Camera-type eye (tissue), 1 donor: Measurements from ENCODE around the gene CFAP43. TPM values are rescaled to one million over a fixed set of nuclear protein-coding genes. Genes with fewer than 3 reads are reported as not detected.

Experiments
- total RNA-seq: library from RNA; depleted of rRNA; stranded (reverse); fragments of >200 nt; gene quantifications from one replicate; pipeline ENCODE4 v1.2.3, GENCODE V29; 2014

The CFAP43 gene, protein sequence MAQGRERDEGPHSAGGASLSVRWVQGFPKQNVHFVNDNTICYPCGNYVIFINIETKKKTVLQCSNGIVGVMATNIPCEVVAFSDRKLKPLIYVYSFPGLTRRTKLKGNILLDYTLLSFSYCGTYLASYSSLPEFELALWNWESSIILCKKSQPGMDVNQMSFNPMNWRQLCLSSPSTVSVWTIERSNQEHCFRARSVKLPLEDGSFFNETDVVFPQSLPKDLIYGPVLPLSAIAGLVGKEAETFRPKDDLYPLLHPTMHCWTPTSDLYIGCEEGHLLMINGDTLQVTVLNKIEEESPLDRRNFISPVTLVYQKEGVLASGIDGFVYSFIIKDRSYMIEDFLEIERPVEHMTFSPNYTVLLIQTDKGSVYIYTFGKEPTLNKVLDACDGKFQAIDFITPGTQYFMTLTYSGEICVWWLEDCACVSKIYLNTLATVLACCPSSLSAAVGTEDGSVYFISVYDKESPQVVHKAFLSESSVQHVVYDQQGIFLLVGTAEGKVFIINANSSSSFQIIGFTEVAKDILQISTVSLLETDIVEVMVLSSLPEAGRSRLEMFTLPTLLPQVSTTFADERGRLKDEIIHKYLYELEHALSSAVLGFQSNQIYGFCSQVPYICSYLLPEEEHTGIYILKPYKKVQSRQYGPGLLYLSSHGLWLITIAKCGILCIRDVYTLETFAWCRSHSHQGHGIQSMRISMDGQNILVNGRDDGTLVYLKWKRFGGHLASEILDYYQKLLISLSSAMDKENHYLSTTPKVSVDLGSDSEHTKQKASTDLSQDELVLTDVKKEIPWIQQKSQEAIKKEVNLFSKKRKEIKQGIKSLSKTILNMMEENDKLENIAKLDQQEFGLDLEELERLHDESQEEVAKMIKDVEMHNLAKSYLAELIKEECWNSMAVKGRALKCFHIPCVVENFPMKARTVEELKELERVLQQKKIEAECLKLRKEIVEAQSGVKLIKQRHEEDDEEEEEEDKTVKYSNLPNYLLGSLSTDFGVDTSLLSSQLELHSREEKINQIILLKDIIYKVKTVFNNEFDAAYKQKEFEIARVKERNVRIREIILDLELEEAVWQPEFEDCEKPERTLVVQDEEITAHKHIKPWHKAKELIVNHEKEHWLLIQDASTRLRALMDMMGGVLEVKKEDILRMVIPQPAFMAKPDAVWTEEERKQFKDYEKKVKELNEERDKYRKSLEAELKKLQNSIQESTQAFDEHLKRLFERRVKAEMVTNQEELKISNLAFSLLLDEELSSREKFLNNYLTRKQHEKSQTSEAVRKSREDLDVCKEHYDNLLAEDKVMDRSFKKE (N-terminal part only)
- 6.3 TPM for total RNA-seq

DNA sequence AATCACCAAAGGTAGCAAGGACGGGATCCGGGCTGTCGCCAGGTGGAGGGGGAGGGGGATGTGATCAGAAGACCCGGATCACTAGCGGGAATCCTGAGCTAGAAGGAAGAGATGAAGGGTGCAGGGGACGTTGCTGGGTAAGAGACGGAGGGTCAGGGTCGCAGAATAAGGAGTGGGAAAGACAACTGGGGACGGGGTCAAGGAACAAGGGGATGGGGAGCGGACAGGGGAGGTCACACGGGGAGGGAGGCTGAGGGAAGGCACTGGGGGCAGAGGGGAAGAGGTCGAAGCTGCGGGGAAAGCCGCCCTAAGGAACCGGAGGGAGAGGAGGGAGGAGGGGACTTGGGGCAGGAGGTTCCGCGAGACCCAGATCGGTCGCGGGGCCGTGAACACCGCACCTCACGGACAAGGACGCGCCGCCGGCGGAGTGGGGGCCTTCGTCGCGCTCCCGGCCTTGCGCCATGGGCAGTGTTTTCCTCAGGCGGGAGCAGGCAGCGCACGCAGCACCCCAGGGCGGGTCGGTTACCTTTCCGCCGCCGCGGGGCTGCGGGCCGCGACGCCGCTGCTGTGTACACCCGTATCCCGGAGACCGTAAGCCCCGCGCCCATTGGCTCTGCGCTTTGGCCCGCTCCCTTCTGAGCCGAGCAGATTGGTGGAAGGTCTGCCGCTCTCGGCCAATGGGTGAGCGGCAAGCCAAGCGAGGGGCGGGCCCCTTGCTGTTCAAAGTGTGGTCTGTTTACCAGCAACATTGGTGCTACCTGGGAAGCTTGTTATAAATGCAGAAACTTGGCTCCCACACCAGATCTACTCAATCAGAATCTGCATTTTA, at the start of gene CFAP43:
Gene CFAP43 (minus strand): TSS at position 581 of the 829 bp plus-strand sequence. CDS start 118 bp downstream, at position 463.

DNA sequence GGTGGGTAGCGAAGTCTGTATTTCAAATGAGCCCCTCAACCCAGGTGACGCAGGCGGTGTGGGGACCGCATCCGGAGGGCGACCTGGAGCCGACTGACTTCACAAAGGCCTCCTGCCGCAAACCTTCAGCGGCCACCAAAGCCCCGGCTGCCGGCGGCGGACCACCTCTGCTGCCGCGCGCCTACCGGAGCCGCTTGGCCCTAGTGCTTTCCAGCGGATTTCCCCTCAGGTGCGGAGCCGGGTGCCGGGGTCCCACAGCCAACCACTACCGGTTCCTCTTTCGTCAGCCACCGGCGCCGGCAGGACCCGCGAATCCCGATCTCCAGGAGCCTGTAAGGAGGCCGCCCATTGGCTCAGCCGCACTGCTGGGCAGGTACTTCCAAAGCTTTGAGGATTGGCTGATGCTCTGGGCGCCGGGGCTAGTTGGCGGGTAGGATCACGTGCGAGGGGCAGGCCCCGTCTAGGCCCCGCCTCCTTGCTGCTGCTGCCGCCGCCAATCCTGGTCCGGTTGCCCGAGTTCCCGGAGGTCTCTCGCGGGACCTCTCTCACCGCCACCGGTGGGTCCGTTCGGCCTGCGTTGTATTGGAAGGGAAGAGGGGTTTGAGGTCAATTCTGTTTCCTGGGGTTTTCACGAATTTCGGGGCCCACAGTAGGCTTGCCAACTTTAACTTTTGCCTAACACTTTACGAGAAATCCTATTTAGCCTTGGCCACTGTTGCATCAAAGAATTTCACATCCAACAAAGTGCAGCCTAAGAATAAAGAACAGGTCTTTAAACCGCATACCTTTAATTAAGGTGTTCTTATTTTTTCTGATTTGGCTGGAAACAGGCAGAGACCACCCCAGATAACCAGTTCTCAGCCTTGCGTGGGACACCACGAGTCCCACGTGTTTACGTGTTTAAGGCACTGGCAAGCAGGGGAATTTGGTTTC, 36.8 kb upstream of the CFAP43 start, which contains the start of gene GSTO2:
Gene GSTO2 (plus strand): TSS at position 472 of the 933 bp plus-strand sequence. CDS start 5,732 bp downstream, outside the sequence.

DNA sequence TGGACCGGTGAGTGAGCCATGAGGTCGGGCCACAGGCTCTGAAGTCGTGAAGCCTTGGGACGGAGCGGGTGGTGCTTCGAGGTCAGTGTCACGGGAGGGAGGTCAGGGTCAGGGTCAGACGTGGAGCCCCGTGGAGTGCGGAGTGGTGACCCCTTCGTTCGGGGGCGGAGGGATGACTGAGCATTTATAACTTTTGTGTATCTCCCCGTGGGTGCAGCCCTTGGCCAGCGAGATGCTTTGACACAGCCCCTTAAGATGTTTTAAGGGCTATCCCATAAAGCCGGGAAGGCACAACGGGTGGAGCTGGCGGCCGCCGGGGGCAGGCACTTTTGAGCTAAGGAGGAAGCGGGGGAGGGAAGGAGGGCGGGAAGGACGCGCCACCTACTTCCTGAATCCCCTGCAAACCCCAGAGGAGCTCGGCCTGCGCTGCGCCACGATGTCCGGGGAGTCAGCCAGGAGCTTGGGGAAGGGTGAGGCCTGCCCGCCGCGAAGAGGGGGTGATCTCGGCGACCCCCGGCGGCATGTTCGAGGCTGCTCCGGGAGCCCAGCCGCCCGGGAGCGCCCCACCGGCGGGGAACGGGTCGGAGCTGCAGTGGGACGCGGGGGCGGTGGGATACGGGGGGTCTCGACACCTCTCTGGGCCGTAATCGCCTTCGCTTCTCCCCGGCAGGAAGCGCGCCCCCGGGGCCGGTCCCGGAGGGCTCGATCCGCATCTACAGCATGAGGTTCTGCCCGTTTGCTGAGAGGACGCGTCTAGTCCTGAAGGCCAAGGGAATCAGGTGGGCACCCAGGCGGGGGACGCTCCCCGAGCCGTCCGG, 22.5 kb upstream of the CFAP43 start, which contains the start of gene GSTO1:
Gene GSTO1 (plus strand): TSS at position 400 of the 818 bp plus-strand sequence. CDS start 37 bp downstream, at position 437.

DNA sequence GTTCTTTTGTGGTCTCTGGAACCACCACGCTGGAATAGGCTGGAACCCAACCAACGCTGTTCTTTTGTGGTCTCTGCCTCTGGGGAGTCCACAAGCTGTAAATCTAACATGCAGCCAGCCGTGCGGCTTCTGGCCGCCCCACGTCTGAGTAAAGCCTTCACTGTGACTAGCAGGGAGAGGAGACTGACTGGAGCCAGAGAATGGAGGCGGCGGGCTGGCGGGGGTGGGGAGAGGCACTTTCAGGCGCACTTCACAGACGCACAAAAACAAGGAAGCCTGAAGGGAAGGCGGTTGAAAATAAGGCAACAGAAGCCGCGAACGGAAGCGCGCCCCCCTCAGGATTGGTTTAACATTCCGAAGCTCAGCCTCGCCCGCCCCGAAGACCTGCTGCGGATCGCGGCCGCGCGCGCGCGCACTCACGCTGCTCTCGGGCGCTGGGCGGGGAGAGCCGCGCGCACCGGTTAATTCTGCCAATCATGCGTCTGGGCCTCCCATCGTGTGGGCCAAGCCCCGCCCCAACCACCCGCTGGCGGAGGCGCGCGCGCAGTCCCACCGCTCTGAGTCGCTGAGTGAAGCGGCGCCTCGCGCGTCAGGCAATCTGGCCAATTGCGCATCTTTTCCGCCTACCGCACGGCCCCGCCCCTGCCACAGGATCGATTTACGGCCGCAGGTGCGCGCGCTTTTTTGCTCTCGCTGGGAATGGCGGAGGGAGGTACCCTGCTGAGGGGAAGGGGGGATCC, 110.5 kb downstream of the CFAP43 start, which contains the start of gene SFR1:
Gene SFR1 (plus strand): TSS at position 687 of the 740 bp plus-strand sequence. CDS start 13 bp downstream, at position 700.

DNA sequence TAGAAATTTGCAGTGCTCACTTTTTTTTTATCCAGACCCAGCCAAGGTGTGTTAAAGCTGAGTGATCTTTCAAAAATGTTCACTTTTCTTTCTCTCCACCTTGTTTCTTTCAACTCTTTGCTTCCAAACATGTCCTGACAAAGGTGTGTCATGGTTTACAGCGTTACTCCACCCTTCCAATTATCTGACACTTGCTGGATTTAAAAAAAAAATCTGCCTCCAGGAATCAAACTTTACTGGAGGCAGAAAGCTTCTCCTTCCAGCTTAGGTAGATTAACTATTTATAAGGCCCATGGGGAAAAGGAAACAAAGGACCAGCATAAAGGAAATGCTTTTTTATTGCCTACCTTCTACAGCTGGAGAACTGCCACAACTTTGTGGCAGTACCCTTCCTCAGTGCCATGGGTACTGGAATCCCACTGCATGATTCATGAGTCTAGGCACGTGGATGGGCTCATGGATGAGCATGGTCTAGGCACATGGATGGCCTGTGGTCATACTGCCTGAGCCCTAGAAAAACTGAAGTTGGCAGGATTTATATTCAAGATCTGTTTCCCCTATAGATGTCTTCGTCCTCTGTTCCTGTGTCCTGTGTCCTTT, 146.3 kb downstream of the CFAP43 start, which contains the start of gene COL17A1:
Gene COL17A1 (minus strand): TSS at position 80 of the 600 bp plus-strand sequence. CDS start 5,207 bp downstream, outside the sequence.

Other genes starting within 250 kb of the CFAP43 start
- gene COL17A1, start 146.5 kb downstream of the CFAP43 start, total RNA-seq: 17.3 TPM
- 12.4 TPM for gene SFR1, start 110.2 kb downstream of the CFAP43 start, total RNA-seq
- gene GSTO1, start 22.5 kb upstream of the CFAP43 start, total RNA-seq: 29.6 TPM
- 4.3 TPM for gene GSTO2, start 36.8 kb upstream of the CFAP43 start, total RNA-seq
- gene ITPRIP, start 106.1 kb upstream of the CFAP43 start, total RNA-seq: 24.2 TPM
- gene CFAP58, start 121.5 kb upstream of the CFAP43 start, total RNA-seq: 1.5 TPM